GM06990 (cell line): ENCODE data around the gene DISC1.
"Not testable (repeated sequence)": the region's sequence is repeated elsewhere in the genome, so short reads cannot be mapped to it uniquely, and the experiment has no call there.

Experiments used
- DNase-seq: peaks from one replicate; pipeline ENCODE4 v3.0.0-alpha.2; 2011; ENCODE audit not compliant: insufficient read length; ENCODE audit errors: extremely low read depth
- H3K27me3 ChIP-seq: replicated peaks from 2 replicates; pipeline ENCODE4 v1.6.0; 2011; ENCODE audit warnings: low read length; ENCODE audit not compliant: control insufficient read depth, insufficient read depth
- H3K36me3 ChIP-seq: 2 replicates; pipeline ENCODE4 v1.5.1; 2011; ENCODE audit warnings: low read length; ENCODE audit not compliant: control insufficient read depth, insufficient read depth
- H3K4me3 ChIP-seq: replicated peaks from 2 replicates; pipeline ENCODE4 v1.5.1; 2011; ENCODE audit warnings: low read depth, mild to moderate bottlenecking, control low read depth, low read length
- CTCF ChIP-seq: IDR thresholded peaks from 2 replicates; pipeline ENCODE4 v1.5.1; 2011; ENCODE audit warnings: low read length, control low read depth, mild to moderate bottlenecking, inconsistent platforms; ENCODE audit not compliant: insufficient read depth, poor library complexity, severe bottlenecking

DISC1 gene

GRCh38 chr1:231636157-231636556 is 9.6 kb downstream of the DISC1 start:
- Histone ChIP-seq H3K36me3 (no peaks in the 10 kb centered on the region), H3K27me3 (no peaks in the 10 kb centered on the region), H3K4me3 (no peak overlapping the region)
- no peak for DNase-seq
- TF ChIP-seq CTCF: no peak

DNA sequence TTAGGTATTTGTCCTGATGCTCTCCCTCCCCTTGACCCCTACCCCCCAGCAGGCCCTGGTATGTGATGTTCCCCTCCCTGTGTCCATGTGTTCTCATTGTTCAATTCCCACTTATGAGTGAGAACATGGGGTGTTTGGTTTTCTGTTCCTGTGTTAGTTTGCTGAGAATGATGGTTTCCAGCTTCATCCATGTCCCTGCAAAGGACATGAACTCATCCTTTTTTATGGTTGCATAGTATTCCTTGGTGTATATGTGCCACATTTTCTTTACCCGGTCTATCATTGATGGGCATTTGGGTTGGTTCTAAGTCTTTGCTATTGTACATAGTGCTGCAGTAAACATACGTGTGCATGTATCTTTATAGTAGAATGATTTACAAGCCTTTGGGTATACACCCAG is 10.3 kb downstream of the DISC1 start:
- not testable (repeated sequence) for H3K4me3 ChIP-seq, H3K36me3 ChIP-seq, H3K27me3 ChIP-seq, DNase-seq

DNA sequence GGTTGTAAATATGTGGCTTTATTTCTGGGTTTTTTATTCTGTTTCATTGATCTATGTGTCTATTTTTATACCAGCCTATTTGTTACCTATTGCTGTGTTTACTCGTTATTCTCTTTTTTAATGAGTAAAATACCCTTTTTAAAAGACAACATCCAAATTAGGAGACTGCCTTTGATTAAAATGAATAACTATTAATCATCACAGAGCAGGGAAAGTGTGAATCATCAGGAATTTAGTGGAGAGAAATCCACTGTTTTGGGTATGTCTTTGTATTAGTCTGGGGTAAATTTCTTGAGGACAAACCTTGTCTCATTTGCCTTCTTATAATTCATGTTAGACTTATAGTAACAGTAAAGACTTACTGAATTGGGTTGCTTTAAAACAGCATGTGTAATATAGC is 12.1 kb downstream of the DISC1 start:
- Histone ChIP-seq H3K36me3 (no peaks in the 10 kb centered on the region), H3K27me3 (no peaks in the 10 kb centered on the region), H3K4me3 (no peak overlapping the region)
- DNase-seq: no peak
- TF ChIP-seq CTCF: no peak

DNA sequence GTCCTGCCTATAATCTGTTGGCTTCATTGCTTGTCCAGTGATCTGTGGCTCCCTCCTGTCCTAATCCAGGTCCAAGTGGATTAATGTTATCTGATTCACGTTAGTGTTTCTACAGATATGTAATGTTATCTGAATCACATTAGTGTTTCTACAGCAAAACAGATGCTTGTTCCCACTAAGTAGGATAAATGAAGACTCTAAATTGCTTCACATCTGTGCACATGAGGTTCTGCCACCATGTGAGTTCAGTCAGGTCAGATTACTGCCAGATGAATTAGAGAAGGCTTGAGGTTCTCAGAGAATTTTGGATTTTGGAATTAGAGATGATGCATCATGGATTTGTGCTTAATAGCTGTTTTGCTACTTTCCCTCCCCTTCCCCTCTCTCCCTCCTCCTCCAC is 13.2 kb downstream of the DISC1 start:
- Histone ChIP-seq H3K36me3 (no peaks in the 10 kb centered on the region), H3K4me3 (no peak overlapping the region), H3K27me3 (no peaks in the 10 kb centered on the region)
- no peak for TF ChIP-seq CTCF
- DNase-seq: no peak

DNA sequence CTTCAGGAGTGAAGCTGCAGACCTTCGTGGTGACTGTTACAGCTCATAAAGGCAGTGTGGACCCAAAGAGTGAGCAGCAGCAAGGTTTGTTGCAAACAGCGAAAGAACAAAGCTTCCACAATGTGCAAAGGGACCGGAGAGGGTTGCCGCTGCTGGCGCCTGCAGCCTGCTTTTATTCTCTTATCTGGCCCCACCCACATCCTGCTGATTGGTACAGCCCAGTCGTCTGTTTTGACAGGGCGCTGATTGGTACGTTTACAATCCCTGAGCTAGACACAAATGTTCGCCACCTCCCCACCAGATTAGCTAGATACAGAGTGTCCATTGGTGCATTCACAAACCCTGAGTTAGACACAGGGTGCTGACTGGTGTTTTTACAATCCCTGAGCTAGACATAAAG is 14.9 kb downstream of the DISC1 start:
- H3K36me3 ChIP-seq, DNase-seq, H3K4me3 ChIP-seq, H3K27me3 ChIP-seq: not testable (repeated sequence)

DNA sequence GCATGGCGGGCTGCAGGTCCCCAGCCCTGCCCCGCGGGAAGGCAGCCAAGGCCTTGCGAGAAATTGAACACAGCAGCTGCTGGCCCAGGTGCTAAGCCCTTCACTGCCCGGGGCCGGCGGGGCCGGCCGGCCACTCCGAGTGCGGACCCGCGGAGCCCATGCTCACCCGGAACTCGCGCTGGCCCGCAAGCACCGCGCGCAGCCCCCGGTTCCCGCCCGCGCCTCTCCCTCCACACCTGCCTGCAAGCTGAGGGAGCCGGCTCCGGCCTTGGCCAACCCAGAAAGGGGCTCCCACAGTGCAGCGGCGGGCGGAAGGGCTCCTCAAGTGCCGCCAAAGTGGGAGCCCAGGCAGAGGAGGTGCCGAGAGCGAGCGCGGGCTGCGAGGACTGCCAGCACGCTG is 15.5 kb downstream of the DISC1 start:
- H3K4me3 ChIP-seq, H3K27me3 ChIP-seq, DNase-seq, H3K36me3 ChIP-seq: not testable (repeated sequence)

- no peak for DNase-seq
- Histone ChIP-seq H3K36me3 (no peaks in the 10 kb centered on the region), H3K27me3 (no peaks in the 10 kb centered on the region), H3K4me3 (no peak overlapping the region)
- TF ChIP-seq CTCF: no peak
These were observed 16.0 kb downstream of the DISC1 start for GRCh38 chr1:231642618-231643017.
